Epithelial cell of esophagus (primary cell): Measurements from ENCODE around the gene DZIP1L.

Source experiments
- DNase-seq: peaks from one replicate; pipeline ENCODE4 v3.0.0; 2010; ENCODE audit warnings: low read depth
- H3K4me3 ChIP-seq: 2 replicates; pipeline ENCODE4 v1.5.1; 2011; ENCODE audit warnings: mild to moderate bottlenecking, low read length, control low read depth
- TF ChIP-seq, protein P1 (sequence below): IDR thresholded peaks from 2 replicates; pipeline ENCODE4 v1.5.1; 2011; ENCODE audit warnings: low read depth, mild to moderate bottlenecking, low read length, control low read depth, inconsistent platforms; ENCODE audit not compliant: insufficient read depth; ENCODE audit errors: missing control alignments

The DZIP1L gene

DNA sequence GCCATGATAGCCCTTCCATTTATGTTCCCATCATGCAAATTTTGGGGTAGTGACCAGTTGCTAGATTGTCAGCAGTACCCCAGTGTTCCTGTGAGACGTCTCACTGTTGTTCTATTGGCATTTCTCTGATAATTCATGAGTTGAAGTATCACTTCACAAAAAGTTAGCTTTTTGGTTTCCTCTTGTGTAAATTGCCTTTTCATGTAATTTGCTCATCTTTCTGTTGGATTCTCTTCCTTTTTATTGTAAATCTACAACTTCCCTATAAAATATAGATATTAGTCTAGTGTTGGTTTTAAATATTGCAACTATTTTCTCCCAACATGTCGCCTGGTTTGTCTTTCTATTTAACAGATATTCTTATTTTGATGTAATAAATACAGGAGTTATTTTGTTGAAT, 24.3 kb upstream of the DZIP1L start:
- TF ChIP-seq, protein P1, sequence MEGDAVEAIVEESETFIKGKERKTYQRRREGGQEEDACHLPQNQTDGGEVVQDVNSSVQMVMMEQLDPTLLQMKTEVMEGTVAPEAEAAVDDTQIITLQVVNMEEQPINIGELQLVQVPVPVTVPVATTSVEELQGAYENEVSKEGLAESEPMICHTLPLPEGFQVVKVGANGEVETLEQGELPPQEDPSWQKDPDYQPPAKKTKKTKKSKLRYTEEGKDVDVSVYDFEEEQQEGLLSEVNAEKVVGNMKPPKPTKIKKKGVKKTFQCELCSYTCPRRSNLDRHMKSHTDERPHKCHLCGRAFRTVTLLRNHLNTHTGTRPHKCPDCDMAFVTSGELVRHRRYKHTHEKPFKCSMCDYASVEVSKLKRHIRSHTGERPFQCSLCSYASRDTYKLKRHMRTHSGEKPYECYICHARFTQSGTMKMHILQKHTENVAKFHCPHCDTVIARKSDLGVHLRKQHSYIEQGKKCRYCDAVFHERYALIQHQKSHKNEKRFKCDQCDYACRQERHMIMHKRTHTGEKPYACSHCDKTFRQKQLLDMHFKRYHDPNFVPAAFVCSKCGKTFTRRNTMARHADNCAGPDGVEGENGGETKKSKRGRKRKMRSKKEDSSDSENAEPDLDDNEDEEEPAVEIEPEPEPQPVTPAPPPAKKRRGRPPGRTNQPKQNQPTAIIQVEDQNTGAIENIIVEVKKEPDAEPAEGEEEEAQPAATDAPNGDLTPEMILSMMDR, result no peak
- no peak overlapping the region for H3K4me3 ChIP-seq
- no peak for DNase-seq

DNA sequence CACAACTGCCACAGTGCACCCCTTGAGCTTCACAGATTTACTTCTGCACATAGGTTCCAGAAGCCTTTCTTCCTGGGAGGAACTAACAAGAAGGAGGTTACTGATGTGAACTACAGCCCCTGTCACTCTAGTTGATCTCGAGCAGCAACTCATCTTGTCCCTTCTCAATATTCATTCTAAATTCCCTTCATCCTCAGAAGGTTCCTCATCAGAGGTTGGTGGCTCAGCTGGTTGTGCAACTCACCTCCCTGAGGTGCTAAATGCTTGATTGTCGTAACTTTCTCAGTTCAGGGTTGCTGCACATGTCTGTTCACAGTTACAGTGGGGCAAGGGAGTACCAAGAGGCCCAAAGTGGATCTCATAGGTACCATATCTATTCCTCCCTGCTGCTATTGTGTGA, 22.5 kb upstream of the DZIP1L start:
- TF ChIP-seq, protein P1, result no peak
- peak; percentile 18 for DNase-seq
- H3K4me3 ChIP-seq, result no peak overlapping the region

DNA sequence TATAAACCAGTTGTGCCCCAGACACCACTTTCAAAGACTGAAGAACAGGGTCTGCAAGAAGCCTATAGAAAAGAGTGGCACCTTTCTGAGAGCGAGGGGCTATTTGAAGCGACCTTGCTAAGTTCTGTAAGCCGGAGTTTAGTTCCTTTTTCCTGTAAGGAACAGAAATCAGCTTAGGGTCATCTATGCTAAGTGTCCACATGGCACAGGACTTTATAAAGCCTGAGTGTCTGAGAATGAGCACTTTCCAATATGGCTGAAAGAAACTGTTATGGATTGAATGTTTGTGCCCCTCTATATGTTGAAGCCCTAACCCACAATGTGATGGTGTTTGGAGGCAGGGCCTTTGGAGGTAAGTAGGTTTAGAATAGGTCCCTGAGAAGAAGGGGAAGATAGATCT, 20.8 kb upstream of the DZIP1L start:
- TF ChIP-seq, protein P1, result no peak
- no peak overlapping the region for H3K4me3 ChIP-seq

DNA sequence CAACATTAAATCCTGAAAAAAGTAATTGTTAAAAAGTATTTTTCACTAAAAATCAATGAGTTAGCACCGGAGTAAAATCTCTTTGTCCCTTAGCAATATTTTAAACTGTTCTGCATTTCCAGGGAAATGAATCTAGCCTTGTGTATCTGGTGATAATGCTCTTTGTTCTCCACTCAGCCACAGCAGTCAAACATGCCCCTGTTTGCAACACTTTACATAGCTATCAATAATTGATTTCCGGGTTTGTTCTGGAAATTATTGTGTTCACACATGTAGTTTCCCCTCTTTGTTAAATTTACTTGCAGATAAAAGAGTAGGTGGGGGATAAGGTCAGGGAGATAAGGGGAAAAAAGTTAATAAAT, 20.4 kb upstream of the DZIP1L start:
- TF ChIP-seq, protein P1, result no peak
- H3K4me3 ChIP-seq, result no peak overlapping the region
- DNase-seq, result no peak

More for the DNA sequence above, 20.8 kb upstream of the DZIP1L start:
- DNase-seq, result no peak

DNA sequence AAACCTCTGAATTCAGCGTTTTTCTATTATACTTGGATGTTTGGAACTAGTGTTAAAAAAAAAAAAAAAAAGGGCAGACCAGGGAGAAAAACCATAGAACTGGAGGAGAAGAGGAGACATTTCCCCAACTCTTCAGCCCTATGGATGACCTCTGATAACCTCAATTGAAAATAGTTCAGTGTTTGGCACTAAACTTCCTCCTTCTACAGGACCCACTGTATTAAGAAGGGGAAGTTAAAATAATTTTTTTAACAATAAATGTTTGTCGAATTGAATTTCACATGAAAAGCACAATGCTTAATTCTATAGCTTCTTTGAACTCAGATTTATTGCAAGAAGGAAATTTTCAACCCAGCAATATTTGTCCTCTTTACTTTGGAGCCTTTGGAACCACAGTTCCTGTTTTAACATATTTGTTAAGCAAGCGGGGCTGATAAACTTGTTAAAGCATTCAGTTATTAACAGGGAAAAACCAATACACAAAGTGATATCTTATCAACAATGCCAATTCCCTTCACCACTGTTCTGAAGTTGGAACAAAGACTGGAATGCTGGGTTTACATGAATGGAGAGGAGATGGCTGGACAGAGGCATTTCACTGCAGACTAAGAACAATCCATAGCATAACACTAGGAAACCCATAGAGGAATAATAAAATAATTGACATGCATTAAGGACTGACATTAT, 19.9 kb upstream of the DZIP1L start:
- no peak overlapping the region for H3K4me3 ChIP-seq

DNA sequence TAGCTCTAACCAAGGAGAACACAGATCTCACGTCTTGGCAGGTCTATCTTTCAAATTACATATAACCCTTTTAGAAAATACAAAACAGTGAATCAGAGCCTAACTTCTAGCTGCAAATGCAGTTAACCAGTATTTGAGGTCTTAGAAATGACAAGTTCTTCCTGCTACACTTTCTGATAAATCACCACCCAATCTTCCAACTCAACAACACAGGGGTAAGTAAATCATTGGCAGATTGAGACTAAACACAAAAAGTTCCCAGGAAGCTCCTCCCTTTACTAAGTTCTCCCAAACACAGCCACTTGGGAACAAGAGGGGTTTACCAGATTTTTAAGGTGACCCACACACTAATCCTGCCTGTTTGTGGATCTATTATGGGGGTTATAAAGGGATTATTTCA, 16.8 kb upstream of the DZIP1L start, which contains the start of gene A4GNT:
Gene A4GNT, minus strand, starts transcription at position 152 of the 400 bp plus-strand sequence. CDS start 1,134 bp downstream, outside the sequence.
- no peak for DNase-seq

More for the DNA sequence above, 19.9 kb upstream of the DZIP1L start:
- no peak for DNase-seq
- TF ChIP-seq, protein P1, result no peak

More for the DNA sequence above, 16.8 kb upstream of the DZIP1L start, which contains the start of gene A4GNT:
- TF ChIP-seq, protein P1, result no peak
- H3K4me3 ChIP-seq, result no peak within 1 kb of the TSS
